HEK293 (cell line): ENCODE results near the gene SMYD1.

Experiments
- HOXD13 ChIP-seq: sonication (generic); formaldehyde crosslinking; IDR thresholded peaks from 2 replicates; pipeline ENCODE4 v1.8.0; 2022; ENCODE audit warnings: missing genetic modification reagents, borderline replicate concordance
- SP2 ChIP-seq: fragments of 450-650 bp; formaldehyde crosslinking; IDR thresholded peaks from 2 replicates; pipeline ENCODE4 v1.5.1; 2016; ENCODE audit warnings: missing biosample characterization, missing genetic modification characterization
- ZNF221 ChIP-seq: fragments of 450-650 bp; formaldehyde crosslinking; IDR thresholded peaks from 2 replicates; pipeline ENCODE4 v1.5.1; 2017; ENCODE audit warnings: missing biosample characterization, missing genetic modification characterization, borderline replicate concordance
- ZNF624 ChIP-seq: fragments of 450-650 bp; formaldehyde crosslinking; IDR thresholded peaks from 2 replicates; pipeline ENCODE4 v1.5.1; 2017; ENCODE audit warnings: missing biosample characterization, missing genetic modification characterization
- ZNF629 ChIP-seq: fragments of 450-650 bp; formaldehyde crosslinking; IDR thresholded peaks from 2 replicates; pipeline ENCODE4 v1.5.1; 2017; ENCODE audit warnings: missing biosample characterization, missing genetic modification characterization
- TF ChIP-seq, protein P1 (sequence below): fragments of 450-650 bp; IDR thresholded peaks from 2 replicates; pipeline ENCODE4 v1.5.1; 2018; ENCODE audit warnings: missing biosample characterization, missing genetic modification characterization
- TF ChIP-seq, protein P2 (sequence below): fragments of 450-650 bp; formaldehyde crosslinking; IDR thresholded peaks from 2 replicates; pipeline ENCODE4 v1.5.1; 2017; ENCODE audit warnings: missing biosample characterization, missing genetic modification characterization
- TF ChIP-seq, protein P3 (sequence below): fragments of 450-650 bp; formaldehyde crosslinking; optimal IDR thresholded peaks from 2 replicates; pipeline ENCODE3; 2016; ENCODE audit warnings: missing biosample characterization, mild to moderate bottlenecking, missing genetic modification characterization
- TF ChIP-seq, protein P4 (sequence below): fragments of 450-650 bp; IDR thresholded peaks from 2 replicates; pipeline ENCODE4 v1.5.1; 2018; ENCODE audit warnings: missing biosample characterization, mild to moderate bottlenecking, missing genetic modification characterization
- TF ChIP-seq, protein P5 (sequence below): fragments of 450-650 bp; formaldehyde crosslinking; IDR thresholded peaks from 2 replicates; pipeline ENCODE4 v1.5.1; 2016; ENCODE audit warnings: missing biosample characterization, missing genetic modification characterization
- TF ChIP-seq, protein P6 (sequence below): fragments of 450-650 bp; formaldehyde crosslinking; IDR thresholded peaks from 2 replicates; pipeline ENCODE4 v1.5.1; 2016; ENCODE audit warnings: missing biosample characterization, missing genetic modification characterization

DNA sequence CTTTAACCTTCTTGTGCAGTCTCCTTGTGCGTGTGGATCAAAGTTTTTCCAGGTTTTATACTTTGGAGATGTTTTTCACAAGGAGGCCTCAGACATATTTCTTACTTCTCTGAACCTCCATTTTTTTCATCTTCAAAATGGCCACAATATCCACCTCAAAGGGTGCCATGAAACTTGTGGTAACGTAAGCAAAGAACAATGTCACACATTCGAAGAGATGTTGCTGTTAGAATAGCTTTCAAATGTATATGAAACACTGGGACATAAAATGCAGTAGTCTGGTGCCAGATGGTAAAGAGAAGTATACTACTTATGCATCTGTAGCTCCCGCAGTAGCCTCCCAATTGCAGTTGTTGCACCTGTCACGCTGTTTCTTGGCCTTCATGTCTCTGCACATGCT, 9.4 kb upstream of the SMYD1 start:
- TF ChIP-seq, protein P1, sequence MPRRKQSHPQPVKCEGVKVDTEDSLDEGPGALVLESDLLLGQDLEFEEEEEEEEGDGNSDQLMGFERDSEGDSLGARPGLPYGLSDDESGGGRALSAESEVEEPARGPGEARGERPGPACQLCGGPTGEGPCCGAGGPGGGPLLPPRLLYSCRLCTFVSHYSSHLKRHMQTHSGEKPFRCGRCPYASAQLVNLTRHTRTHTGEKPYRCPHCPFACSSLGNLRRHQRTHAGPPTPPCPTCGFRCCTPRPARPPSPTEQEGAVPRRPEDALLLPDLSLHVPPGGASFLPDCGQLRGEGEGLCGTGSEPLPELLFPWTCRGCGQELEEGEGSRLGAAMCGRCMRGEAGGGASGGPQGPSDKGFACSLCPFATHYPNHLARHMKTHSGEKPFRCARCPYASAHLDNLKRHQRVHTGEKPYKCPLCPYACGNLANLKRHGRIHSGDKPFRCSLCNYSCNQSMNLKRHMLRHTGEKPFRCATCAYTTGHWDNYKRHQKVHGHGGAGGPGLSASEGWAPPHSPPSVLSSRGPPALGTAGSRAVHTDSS (tag by site-specific recombination) = no peak
- TF ChIP-seq ZNF221 = no peak
- TF ChIP-seq, protein P2, sequence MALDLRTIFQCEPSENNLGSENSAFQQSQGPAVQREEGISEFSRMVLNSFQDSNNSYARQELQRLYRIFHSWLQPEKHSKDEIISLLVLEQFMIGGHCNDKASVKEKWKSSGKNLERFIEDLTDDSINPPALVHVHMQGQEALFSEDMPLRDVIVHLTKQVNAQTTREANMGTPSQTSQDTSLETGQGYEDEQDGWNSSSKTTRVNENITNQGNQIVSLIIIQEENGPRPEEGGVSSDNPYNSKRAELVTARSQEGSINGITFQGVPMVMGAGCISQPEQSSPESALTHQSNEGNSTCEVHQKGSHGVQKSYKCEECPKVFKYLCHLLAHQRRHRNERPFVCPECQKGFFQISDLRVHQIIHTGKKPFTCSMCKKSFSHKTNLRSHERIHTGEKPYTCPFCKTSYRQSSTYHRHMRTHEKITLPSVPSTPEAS (tag by site-specific recombination) = no peak
- TF ChIP-seq ZNF624 = no peak
- TF ChIP-seq HOXD13 (CRISPR knock-in tag) = no peak
- TF ChIP-seq, protein P3, sequence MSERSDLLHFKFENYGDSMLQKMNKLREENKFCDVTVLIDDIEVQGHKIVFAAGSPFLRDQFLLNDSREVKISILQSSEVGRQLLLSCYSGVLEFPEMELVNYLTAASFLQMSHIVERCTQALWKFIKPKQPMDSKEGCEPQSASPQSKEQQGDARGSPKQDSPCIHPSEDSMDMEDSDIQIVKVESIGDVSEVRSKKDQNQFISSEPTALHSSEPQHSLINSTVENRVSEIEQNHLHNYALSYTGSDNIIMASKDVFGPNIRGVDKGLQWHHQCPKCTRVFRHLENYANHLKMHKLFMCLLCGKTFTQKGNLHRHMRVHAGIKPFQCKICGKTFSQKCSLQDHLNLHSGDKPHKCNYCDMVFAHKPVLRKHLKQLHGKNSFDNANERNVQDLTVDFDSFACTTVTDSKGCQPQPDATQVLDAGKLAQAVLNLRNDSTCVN = no peak
- no peak for TF ChIP-seq SP2 (tag by site-specific recombination)
- TF ChIP-seq, protein P4, sequence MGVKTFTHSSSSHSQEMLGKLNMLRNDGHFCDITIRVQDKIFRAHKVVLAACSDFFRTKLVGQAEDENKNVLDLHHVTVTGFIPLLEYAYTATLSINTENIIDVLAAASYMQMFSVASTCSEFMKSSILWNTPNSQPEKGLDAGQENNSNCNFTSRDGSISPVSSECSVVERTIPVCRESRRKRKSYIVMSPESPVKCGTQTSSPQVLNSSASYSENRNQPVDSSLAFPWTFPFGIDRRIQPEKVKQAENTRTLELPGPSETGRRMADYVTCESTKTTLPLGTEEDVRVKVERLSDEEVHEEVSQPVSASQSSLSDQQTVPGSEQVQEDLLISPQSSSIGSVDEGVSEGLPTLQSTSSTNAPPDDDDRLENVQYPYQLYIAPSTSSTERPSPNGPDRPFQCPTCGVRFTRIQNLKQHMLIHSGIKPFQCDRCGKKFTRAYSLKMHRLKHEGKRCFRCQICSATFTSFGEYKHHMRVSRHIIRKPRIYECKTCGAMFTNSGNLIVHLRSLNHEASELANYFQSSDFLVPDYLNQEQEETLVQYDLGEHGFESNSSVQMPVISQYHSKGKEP (tag by site-specific recombination) = no peak
- no peak for TF ChIP-seq ZNF629 (tag by site-specific recombination)
- TF ChIP-seq, protein P5, sequence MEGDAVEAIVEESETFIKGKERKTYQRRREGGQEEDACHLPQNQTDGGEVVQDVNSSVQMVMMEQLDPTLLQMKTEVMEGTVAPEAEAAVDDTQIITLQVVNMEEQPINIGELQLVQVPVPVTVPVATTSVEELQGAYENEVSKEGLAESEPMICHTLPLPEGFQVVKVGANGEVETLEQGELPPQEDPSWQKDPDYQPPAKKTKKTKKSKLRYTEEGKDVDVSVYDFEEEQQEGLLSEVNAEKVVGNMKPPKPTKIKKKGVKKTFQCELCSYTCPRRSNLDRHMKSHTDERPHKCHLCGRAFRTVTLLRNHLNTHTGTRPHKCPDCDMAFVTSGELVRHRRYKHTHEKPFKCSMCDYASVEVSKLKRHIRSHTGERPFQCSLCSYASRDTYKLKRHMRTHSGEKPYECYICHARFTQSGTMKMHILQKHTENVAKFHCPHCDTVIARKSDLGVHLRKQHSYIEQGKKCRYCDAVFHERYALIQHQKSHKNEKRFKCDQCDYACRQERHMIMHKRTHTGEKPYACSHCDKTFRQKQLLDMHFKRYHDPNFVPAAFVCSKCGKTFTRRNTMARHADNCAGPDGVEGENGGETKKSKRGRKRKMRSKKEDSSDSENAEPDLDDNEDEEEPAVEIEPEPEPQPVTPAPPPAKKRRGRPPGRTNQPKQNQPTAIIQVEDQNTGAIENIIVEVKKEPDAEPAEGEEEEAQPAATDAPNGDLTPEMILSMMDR (tag by site-specific recombination) = no peak
- TF ChIP-seq, protein P6, sequence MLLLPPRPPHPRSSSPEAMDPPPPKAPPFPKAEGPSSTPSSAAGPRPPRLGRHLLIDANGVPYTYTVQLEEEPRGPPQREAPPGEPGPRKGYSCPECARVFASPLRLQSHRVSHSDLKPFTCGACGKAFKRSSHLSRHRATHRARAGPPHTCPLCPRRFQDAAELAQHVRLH (tag by site-specific recombination) = no peak
